ENCODE results near the gene EXOC4. TPM values are rescaled to one million over a fixed set of nuclear protein-coding genes. Genes with fewer than 3 reads are reported as not detected.

EXOC4 gene
- total RNA-seq, 1 experiment from 2014 or later: 75.8 TPM

DNA sequence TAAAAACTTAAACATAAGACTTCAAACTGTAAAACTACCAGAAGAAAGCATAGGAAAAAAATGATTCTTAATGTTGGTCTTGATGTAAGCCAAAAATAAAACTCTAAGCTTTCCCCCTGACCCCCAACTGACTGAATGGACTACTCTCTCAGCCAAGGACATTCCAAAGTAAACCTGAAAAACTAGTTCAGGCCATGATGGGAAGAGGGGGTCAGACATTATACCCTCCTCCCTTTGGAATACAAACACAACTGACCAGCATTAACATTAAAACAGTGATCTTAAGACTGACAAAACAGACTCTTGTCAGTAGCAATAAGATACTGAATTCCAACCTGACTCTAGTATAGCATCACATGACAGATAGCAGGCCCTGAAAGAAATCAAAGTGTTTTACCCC is 860.8 kb downstream of the EXOC4 start:
- Mint-ChIP-seq H3K36me3 (ENCODE audit: insufficient read depth in 1 of 3, low read depth in 3 of 3) (peaks cover 0 to 5% (median 4%) of the 10 kb centered on the region in 3 experiments; a peak in 4 of 7 replicates), H3K27ac (peak overlapping the region in 2 of 3 experiments; percentile 35 to 92; a peak in 4 of 7 replicates), H3K27me3 (ENCODE audit: low read depth) (no peaks in the 10 kb centered on the region; the same call in 1 of the 2 replicates), H3K4me3 (no peak overlapping the region), H3K4me1 (peaks cover 25 to 36% of the 10 kb centered on the region in 2 experiments), H3K9me3 (peaks cover 2 to 13% of the 10 kb centered on the region in 2 experiments; a peak in 4 of 5 replicates)
- H3K4me2 ChIP-seq (ENCODE audit: insufficient read depth, insufficient read length, low read length): no peak overlapping the region
- no peaks in the 10 kb centered on the region for H3K23me2 ChIP-seq (ENCODE audit: insufficient read length, low read depth, low read length, poor library complexity, severe bottlenecking)
- no peak overlapping the region for H3K18ac ChIP-seq (ENCODE audit: insufficient read length, low read depth, low read length)
- H3K4me1 ChIP-seq (ENCODE audit: insufficient read depth, low read length): no peaks in the 10 kb centered on the region; the same call in 1 of the 2 replicates
- no peak overlapping the region for H2BK15ac ChIP-seq (ENCODE audit: low read depth, low read length)
- H3K79me1 ChIP-seq (ENCODE audit: insufficient read depth, low read depth, low read length, poor library complexity, severe bottlenecking): no peaks in the 10 kb centered on the region
- no peaks in the 10 kb centered on the region for H3K9me3 ChIP-seq (ENCODE audit: control insufficient read depth, low read depth, low read length)
- no peak overlapping the region for H3K27ac ChIP-seq (ENCODE audit: insufficient read length, low read depth, low read length)
- H3K27me3 ChIP-seq (ENCODE audit: insufficient read depth, low read length): no peaks in the 10 kb centered on the region
- no peaks in the 10 kb centered on the region for H4K20me1 ChIP-seq (ENCODE audit: control insufficient read depth, insufficient read depth, insufficient read length)
- no peak overlapping the region for H3T11ph ChIP-seq (ENCODE audit: low read length)
- no peak overlapping the region for H3K14ac ChIP-seq (ENCODE audit: insufficient read depth, low read length)
- no peak overlapping the region for H3K9ac ChIP-seq (ENCODE audit: extremely low read depth, insufficient read length, low read length)
- TF ChIP-seq, protein P1, sequence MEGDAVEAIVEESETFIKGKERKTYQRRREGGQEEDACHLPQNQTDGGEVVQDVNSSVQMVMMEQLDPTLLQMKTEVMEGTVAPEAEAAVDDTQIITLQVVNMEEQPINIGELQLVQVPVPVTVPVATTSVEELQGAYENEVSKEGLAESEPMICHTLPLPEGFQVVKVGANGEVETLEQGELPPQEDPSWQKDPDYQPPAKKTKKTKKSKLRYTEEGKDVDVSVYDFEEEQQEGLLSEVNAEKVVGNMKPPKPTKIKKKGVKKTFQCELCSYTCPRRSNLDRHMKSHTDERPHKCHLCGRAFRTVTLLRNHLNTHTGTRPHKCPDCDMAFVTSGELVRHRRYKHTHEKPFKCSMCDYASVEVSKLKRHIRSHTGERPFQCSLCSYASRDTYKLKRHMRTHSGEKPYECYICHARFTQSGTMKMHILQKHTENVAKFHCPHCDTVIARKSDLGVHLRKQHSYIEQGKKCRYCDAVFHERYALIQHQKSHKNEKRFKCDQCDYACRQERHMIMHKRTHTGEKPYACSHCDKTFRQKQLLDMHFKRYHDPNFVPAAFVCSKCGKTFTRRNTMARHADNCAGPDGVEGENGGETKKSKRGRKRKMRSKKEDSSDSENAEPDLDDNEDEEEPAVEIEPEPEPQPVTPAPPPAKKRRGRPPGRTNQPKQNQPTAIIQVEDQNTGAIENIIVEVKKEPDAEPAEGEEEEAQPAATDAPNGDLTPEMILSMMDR (conservative IDR thresholded peaks at IDR 0.05): no peak
- no peak overlapping the region for H2BK20ac ChIP-seq (ENCODE audit: low read depth, low read length, poor library complexity, severe bottlenecking)
- no peak overlapping the region for H4K5ac ChIP-seq (ENCODE audit: insufficient read length, low read depth, low read length)
- DNase-seq: no peak
- no peak overlapping the region for H2BK5ac ChIP-seq (ENCODE audit: insufficient read length, low read length)
- H4K8ac ChIP-seq (replicated peaks; ENCODE audit: insufficient read length, low read depth, low read length): no peak overlapping the region
- no peak overlapping the region for H2BK120ac ChIP-seq (ENCODE audit: low read depth, low read length, poor library complexity, severe bottlenecking)
- no peak overlapping the region for H3K23ac ChIP-seq (ENCODE audit: insufficient read length, low read depth, low read length)
- H3K4ac ChIP-seq (ENCODE audit: low read depth, low read length): no peak overlapping the region
- H2AK5ac ChIP-seq (ENCODE audit: insufficient read length, low read length): no peak overlapping the region
- H3K56ac ChIP-seq (ENCODE audit: insufficient read length, low read depth, low read length): no peak overlapping the region
- H4K91ac ChIP-seq (ENCODE audit: insufficient read length, low read depth, low read length): no peak overlapping the region
- H3K79me2 ChIP-seq (ENCODE audit: insufficient read depth, low read length): no peaks in the 10 kb centered on the region
- H2BK12ac ChIP-seq (ENCODE audit: insufficient read length, low read depth, low read length): no peak overlapping the region
- no peak overlapping the region for H2AFZ ChIP-seq (ENCODE audit: low read length)
